ENCODE measurements around the gene ZNF205.

GRCh38 chr16:3131755-3132377, 19.5 kb downstream of the ZNF205 start:
- TF ChIP-seq CTCF (IDR thresholded peaks at IDR 0.05) (peak in 5 of 7 experiments; percentile 23 to 52 (median 29)), EP300 (IDR thresholded peaks at IDR 0.05) (no peak), POLR2A (IDR thresholded peaks at IDR 0.05) (no peak)
